Keratinocyte (primary cell): Measurements from ENCODE around the gene SLC2A11.

Experiments used
- EZH2 ChIP-seq: IDR thresholded peaks from one replicate; pipeline ENCODE4 v1.6.1; 2012; ENCODE audit warnings: inconsistent platforms, mild to moderate bottlenecking, low read length, moderate library complexity
- TF ChIP-seq, protein P1 (sequence below), 3 experiments: IDR thresholded peaks in 1 of 3; conservative IDR thresholded peaks in 1 of 3; optimal IDR thresholded peaks in 1 of 3; 2 replicates in 2 of 3; 3 replicates in 1 of 3; pipeline versions ENCODE3 to v1.5.1; 2011; ENCODE audit warnings: low read length in 3 of 3, mild to moderate bottlenecking in 3 of 3, moderate library complexity in 2 of 3, control low read depth in 1 of 3, inconsistent platforms in 1 of 3; ENCODE audit not compliant: insufficient read depth in 2 of 3; ENCODE audit errors: extremely low read depth in 1 of 3

DNA sequence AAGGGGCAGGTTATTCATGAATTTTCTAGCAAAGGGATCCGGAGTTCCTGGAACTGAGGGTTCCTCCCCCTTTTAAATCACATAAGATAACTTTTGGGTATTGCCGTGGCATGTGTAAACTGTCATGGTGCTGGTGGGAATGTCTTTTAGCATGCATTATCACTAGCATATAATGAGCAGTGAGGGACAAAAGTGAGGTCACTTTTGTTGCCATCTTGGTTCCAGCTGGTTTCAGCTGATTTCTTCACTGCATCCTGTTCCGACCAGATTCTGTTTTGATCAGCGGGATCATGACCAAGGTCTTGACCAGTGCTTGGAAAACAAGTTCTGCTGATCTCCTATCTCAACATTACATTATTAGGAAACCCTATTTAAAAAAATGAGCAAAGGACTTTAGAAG lies 43.9 kb downstream of the SLC2A11 start:
- TF ChIP-seq, protein P1, sequence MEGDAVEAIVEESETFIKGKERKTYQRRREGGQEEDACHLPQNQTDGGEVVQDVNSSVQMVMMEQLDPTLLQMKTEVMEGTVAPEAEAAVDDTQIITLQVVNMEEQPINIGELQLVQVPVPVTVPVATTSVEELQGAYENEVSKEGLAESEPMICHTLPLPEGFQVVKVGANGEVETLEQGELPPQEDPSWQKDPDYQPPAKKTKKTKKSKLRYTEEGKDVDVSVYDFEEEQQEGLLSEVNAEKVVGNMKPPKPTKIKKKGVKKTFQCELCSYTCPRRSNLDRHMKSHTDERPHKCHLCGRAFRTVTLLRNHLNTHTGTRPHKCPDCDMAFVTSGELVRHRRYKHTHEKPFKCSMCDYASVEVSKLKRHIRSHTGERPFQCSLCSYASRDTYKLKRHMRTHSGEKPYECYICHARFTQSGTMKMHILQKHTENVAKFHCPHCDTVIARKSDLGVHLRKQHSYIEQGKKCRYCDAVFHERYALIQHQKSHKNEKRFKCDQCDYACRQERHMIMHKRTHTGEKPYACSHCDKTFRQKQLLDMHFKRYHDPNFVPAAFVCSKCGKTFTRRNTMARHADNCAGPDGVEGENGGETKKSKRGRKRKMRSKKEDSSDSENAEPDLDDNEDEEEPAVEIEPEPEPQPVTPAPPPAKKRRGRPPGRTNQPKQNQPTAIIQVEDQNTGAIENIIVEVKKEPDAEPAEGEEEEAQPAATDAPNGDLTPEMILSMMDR (optimal IDR thresholded peaks at IDR 0.05 in 1 of 3, IDR thresholded peaks at IDR 0.05 in 1 of 3, conservative IDR thresholded peaks at IDR 0.05 in 1 of 3; ENCODE audit: extremely low read depth in 1 of 3, insufficient read depth in 2 of 3, low read length in 3 of 3) = no peak
- TF ChIP-seq EZH2 = no peak
